Stimulated activated CD4-positive, alpha-beta T cell treated with anti-CD3 and anti-CD28 coated beads, TNF-alpha, amount 100 ng/mL, for 24 hours (primary cell): Measurements from ENCODE around the gene CD63.
A peak's percentile ranks its signal among the peaks of the same experiment; 100 is the strongest.
"Not testable (repeated sequence)": the region's sequence is repeated elsewhere in the genome, so short reads cannot be mapped to it uniquely, and the experiment has no call there.

Source experiments
- DNase-seq, 3 experiments: peaks; one replicate each; pipeline ENCODE4 v3.0.0-alpha.2; 2020; ENCODE audit warnings: low read depth in 3 of 3

CD63 gene, protein sequence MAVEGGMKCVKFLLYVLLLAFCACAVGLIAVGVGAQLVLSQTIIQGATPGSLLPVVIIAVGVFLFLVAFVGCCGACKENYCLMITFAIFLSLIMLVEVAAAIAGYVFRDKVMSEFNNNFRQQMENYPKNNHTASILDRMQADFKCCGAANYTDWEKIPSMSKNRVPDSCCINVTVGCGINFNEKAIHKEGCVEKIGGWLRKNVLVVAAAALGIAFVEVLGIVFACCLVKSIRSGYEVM

DNA sequence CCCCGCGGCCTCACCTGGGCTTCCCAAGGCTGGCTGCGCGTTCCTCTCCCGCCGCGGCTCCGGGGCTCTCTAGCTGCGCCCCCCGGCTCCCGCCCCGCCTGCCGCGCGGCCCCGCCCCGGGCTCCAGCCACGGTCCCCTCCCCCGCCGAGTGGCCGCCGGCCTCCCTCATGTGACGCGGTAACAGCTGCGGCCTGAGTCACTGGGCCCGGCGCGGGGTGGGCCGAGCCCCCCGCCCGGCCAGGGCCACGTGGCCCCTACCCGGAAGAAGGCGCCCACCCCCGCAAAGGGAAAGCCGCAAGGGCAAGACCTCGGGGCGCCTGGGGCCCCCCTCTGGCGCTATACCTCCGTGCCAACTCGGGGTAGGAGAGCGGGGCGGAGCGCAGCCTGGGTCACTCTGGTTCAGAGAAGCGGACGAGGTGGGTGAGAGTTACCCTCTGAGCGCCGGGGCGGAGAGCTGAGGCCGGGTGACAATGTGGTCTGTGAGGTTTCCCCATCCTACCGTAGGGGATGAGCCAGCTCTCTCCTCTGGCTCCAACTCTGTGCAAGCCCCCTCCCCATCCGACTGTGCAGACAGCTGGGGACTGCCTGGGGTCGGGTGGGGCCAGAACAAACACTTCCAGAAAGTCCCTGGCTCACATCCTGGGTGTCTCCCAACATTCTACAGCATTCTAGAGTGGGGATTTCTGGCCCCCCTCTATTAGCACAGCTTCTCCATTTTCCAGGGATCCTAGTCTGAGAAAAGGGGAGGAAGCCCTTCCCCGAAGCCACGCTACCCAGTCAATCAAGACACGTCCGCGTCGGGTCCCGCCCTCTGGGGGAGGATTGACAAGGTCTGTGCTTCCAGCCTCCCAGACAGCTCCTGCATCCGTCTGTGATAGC, at the start of gene CD63:
TSS of gene CD63 (minus strand) at position 71 of the 880 bp plus-strand sequence. CDS start 668 bp downstream, outside the sequence.
- peak; percentile 52 to 82 (median 54) for DNase-seq

DNA sequence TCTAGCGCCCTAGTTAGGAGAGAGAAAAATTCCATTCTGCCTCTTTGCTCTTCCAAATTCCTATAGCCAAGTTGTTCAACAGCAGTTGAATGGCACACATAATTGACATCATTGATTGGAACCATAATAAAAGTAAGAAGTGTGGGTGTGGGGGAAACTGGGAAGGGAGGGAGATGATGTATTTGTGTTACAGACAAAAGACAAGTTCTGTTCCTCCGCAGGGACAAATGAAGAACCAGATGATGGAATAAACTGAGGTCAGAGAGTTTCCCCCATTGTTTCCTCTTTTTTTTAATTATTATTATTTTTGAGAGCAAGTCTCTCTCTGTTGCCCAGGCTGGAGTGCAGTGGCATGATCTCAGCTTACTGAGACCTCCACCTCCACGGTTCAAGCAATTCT, 49.0 kb upstream of the CD63 start:
- DNase-seq, result no peak

DNA sequence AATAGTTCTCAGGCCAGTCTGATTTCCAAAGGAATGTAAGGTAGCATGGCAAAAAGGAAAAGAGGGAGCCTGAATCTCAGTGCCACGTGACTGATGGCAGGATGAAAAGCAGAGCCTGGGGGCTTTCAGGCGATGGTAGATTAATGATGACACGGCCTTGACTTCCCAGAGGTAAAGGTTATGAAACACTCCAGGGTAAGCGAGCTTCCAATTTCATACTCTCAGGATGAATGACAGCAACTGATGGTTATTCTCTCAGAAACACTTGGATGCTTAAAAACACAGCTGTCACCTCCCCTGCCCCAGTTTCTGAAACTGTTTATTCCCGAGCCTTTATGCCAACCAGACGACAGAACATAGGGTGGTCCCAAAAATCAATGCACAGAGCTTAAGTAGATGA, 42.9 kb upstream of the CD63 start:
- no peak for DNase-seq

DNA sequence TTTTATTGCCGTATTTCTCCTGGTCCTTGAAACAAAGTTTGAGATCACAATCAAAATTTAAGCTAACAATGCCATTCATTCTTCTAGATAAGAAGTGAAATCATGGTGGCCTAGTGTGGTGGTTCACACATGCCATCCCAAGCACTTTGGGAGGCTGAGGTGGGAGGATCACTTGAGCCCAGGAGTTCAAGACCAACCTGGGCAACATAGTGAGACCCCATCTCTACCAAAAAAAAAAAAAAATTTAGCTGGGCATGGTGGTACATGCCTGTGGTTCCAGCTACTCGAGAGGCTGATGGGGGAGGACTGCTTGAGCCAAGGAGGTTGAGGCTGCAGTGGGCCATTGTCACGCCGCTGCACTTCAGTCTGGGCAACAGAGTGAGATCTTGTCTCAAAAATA, 38.3 kb upstream of the CD63 start:
- DNase-seq, result no peak

DNA sequence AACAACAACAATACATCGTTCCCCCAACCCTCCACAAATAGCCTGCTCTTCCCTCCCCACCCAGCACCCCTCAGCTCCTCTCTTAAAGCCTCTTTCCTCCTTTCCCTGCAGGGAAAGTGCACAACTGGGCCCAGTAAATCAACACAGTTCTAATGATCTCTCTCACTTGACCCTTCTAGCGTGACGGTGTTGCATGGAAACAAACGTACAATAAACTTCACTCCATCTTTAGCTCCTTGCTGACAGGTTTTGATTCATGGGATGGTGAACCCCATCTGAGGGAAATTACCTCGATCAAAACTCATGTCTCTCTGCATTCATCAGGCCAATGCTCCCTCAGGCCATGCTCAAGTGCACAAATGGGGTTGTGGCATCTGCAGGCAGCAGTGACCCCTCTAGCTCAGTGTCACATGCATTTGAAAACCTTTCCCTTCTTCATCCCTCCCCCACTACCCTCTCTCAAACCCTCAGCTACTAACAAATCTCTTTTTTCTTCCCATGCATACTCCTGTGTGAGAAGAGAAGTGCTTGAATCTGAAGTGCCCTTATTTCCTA, 37.0 kb upstream of the CD63 start:
- DNase-seq, result no peak

DNA sequence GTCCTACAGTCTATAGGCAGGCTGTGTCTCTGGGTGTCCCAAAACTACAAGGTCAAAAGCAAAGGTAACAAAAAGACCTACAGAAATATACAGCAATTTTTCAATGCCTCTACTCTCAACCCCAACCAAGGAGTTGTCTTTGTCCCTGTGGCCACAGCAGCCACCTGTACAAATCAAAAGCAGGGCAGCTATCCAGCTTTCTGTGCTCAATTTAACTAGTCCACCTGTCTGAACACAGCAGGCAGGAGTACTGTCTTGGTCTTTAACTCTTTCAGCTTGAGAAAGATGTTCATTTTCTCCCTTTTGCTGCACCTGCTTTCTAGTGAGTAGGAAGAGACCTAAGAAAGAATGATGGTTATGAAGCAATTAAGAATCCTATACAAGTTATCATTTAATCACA, 33.8 kb upstream of the CD63 start:
- DNase-seq, result no peak

DNA sequence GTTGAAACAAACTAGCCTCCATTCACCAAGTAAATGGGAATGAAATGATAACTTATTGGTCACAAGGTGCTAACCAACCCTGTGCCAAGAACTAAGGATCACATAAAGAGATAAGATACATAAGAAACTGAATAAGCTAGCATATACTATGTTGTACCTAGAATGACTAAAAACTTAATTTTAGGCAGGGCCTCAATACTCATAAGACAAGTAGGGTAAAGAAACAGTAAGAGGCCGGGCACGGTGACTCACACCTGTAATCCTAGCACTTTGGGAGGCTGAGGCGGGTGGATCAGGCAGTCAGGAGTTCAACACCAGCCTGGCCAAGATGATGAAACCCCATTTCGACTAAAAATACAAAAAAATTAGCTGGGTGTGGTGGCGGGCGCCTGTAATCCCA, 31.9 kb upstream of the CD63 start:
- peak in 1 of 3 experiments; percentile 52 for DNase-seq

DNA sequence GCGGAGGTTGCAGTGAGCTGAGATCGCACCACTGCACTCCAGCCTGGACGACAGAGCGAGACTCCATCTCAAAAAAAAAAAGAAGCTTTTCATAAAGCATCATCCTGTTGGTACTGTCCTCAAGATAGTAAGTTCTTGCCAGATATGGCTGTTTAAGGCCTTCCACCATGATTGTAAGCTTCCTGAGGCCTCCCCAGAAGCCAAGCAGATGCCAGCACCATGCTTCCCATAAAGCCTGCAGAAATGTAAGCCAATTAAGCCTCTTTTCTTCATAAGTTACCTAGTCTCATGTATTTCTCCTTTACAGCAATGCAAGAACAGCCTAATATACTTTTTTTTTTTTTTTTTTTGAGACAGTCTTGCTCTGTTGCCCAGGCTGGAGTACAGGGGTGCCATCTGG, 29.8 kb upstream of the CD63 start:
- not testable (repeated sequence) for DNase-seq

DNA sequence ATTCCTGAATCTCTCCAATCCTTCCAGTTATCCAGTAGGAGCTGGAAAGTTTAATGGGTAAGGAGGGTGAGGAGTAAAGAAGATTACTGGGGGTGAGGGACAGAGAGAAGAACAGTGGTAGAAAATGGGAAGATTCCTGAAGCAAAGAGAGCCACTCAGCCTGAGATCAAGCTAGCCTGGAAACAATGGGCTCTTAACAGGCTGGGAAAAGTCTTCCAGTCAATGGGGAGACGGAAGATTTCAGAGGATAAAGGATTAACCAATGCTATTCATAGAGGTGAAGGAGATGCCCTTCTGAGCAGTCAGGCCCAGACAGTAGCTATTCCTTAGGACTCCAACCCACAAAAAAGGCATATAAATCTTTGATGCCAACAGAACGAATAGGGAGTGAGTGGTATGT, 28.9 kb upstream of the CD63 start:
- DNase-seq, result no peak

DNA sequence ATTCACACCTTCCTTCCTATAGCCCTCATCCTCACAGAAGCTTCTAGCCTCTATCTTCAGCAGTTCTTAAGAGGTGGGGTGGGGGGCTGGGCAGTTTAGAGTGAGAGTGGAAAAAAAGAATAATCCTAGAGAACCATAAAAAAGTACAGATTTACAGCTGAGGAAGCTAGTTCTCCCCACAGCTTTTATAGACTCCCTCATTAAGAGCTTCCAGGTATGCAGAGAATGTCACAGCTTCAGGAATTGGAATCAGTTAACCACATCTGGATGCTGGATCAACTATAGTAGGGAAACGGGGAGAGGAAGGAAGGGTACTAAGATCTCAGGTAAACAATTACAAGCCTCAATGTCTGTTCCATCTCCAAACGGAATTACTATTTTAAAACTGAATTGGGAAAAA, 26.4 kb upstream of the CD63 start:
- no peak for DNase-seq

DNA sequence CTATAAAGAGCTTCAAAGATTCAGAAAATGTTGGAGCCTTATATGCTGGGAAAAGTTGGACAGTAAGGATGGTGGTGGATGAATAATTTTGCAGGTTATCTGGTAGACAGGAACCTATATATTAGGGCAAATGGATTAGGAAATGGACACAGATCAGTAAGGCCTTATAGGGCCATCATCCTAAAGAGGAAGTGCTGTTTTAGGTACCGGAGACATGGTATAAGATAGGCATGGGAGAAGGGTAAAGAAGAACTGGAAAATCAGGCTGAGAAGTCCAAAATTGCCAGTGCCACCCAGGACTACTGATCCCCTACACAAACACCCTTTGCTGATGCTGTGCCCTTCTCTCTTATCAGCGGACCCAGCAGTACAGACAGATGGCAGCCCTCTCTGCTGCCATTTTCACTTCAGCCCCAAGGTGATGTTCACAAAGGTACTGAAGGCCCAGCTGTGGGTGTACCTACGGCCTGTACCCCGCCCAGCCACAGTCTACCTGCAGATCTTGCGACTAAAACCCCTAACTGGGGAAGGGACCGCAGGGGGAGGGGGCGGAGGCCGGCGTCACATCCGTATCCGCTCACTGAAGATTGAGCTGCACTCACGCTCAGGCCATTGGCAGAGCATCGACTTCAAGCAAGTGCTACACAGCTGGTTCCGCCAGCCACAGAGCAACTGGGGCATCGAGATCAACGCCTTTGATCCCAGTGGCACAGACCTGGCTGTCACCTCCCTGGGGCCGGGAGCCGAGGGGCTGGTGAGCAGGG, 19.6 kb upstream of the CD63 start:
- no peak for DNase-seq

DNA sequence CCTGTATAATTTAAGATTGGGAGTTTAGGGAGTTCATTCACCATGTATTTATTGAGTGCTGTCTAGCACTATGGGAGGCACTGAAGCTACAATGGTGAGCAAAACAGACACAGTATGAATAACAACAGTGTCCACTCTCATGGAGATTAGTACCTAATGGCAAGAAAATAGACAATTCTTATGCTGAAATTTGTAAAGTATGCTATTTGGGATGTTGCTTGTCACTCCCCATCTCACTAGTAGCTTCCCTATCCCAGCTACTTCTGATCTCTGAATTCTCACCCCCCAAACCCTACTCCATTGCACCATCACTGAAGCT, 18.1 kb upstream of the CD63 start:
- no peak for DNase-seq

DNA sequence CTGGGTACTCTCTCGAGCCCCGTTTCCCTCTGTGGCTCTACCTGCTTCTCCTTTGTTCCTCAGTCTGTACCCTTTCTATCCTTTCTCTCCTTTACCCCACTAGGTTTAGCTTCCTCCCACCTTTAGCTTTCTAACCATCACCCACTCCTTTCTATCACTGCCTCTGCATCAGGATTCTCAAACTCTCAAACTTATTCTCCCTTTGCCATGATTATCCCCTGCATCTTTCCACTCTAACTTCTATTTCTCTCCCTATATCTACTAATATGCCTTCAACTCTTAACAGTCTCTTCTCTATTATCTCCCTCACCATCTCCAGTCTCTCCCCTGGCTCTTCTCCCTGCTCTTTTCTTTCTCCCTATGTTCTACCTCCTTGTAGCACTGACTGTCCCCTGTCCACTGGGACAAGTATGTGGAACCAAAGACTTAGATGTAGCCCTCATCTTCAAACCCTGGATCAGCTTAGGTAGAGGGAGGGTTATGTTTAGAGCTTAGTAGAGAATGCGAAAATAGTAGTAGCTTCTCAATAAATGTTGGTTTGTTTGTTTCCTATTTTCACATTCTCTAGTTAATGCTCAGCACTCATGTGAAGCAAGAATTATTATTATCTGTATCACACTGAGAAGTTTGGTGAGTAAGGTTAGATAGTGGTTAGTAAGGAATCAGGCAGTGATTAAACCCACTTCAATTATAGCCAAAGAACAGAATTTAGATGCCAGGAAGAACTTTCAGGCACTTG, 17.5 kb upstream of the CD63 start:
- DNase-seq, result no peak

DNA sequence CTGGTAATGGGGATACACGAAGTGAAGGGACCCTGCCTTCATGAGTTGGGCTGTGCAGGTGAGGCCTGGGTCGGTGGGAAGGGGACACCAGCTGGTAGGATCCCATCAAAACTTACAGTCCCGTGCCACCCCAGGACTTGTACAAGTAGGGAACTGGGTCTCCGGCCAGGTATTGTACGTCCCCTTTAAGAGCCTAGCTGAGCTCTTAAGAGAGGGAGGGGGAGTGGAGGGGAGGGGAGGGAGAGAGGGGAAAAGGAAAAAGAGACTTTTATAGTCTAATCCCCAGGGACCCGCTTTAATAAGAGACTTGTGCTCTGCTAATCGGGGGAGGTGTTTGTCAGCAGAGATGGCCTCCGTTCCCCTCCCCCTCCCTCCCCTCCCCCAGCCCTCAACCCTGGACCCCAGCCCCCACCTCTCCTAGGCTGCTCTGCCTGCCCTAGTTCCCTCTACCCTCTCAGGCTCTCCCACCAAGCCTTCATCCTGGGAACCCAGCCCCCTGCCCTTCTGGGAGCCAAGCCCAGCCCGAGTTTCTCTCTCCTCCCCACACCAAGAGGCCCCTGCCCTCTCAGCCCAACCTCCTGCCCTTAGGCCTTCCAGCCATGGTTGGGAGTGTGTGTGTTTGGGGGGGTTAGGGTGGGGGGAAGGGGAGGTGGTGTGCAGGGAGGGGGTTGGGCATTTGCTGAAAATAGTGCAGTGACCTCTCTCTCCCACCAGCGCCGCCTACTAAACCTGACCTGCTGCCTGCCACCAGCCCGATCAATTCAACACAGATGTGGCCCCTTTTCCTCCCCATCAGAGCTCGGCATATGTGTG, 16.8 kb upstream of the CD63 start:
- DNase-seq, result no peak

DNA sequence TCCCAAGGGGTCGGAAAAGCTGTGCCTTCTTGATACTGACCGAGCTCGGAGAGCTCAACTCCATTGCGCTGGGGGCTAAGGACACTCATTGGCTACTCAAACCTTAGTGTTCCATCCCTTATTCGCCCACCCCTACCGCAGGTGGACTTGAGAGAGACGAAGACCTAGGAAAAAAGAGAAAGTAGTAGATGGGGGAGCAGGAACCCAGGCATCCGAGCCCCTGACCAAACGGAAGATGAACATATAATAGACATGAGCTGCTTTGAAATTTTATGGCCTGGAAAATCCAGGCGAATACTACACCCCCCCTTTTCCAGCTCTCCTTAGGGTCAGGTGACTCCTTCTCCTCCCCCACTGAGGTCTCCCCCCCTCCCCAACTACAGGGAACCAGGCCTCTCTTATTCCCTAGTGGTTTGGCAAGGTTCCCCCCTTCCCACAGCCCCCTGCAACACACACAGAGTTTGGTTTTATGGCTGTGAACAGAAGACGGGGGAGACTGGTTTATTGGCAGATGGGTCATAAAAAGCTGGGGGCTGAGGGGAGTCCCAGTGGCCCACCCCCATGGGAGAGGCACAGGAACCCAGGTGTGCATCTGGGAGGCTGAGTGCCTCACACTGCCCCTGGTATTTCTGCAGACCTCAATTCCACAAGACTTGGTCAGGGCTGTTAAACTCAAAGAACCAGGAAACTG, 15.7 kb upstream of the CD63 start:
- no peak for DNase-seq

DNA sequence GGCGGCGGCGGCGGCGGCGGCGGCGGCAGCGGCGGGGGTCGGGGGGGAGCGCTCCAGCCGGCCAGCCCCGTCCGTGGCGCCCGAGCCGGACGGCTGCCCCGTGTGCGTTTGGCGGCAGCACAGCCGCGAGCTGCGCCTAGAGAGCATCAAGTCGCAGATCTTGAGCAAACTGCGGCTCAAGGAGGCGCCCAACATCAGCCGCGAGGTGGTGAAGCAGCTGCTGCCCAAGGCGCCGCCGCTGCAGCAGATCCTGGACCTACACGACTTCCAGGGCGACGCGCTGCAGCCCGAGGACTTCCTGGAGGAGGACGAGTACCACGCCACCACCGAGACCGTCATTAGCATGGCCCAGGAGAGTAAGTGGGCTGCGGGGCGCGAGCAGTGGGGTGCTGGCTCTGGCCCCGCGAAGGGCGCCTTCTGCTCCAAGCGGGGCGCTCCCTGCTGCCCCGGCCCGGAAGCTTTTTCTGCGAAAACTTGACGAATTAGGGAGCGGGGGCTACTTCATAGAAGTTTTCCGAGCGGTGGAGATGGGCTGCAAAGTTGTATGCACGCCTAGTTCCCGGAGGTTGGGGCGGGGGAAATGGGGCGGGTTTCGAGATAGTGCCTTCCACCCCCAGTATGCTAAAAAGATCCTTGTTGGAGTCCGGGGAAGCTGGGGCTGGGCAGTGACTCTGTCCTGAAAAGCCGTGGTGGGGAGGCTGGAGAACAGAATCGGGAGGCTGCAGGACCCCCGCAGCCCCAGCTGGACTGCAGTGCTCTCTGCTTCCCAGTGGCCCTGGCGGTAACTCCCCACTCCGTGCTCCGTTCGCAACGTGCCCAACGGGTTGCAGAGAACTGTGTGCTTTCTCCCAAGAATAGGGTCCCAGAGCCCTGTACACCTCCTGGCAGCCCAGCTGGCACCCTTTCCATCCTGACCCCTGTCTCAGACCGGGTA, 14.9 kb upstream of the CD63 start:
- peak in 1 of 3 experiments; percentile 47 for DNase-seq

DNA sequence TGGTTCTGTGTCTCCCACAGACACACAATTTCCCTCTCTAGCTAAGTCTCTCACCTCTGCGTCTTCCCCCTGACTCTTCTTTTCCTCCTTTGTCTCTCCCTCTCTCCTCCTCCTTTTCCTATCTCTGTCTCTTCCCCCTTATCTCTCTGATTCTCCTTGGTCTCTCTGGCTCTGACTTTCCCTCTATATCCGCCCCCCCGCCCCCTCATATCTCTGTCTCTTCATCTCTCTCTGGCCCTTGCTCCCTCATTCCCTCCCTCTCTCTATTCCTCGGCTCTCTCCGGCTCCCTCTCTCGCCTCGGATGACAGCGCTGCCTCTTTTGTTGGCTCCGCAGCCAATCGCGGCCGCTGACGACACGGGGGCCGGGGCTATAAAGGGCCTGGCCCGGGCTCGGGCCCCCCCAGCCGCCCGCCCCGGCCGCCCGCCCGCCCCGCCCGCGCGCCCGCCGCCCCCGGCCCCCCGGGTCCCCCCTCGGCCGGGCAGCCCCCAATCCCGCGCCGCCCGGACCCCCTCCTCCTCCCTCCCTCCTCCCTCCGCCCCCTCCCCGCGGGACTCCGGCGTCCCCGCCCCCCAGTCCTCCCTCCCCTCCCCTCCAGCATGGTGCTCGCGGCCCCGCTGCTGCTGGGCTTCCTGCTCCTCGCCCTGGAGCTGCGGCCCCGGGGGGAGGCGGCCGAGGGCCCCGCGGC, 14.1 kb upstream of the CD63 start, which contains the start of gene GDF11:
TSS of gene GDF11 (plus strand) at position 404 of the 687 bp plus-strand sequence. CDS start at position 599, 195 bp downstream.
- peak in 2 of 3 experiments; percentile 54 to 75 for DNase-seq
